ENCODE data around the gene CCM2.

Gene CCM2

DNA sequence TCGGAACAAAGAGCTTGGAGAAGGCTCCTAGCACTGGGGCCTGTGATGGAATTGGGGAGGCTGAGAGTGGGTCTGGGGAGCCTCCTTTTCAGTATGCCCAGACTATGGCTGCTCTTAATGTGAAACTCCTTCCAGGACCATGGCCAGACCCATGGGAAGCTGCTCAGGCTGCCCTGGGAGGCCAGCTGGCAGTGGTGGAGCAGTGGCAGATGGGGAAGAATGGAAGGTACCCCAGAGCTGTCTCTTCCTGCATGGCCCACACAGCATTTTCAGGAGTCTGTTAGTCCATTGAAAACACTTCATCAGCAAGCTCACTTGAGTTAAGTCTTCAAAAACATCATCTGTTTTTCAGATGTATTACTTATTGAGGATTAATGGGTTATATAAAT, 70.2 kb downstream of the CCM2 start:
- H3K79me2 ChIP-seq (ENCODE audit: insufficient read depth, low read depth) = no peaks in the 10 kb centered on the region; the same call in 1 of the 2 replicates
- H3K4me2 ChIP-seq = no peak overlapping the region
- no peaks in the 10 kb centered on the region for H3K27me3 ChIP-seq (ENCODE audit: insufficient read depth, low read depth)
- no peak overlapping the region for H3K9ac ChIP-seq
- no peak overlapping the region for H3K4me3 ChIP-seq (IDR thresholded peaks at IDR 0.05; ENCODE audit: insufficient read depth, low read depth, low read length)
- H3K4me1 ChIP-seq (ENCODE audit: low read depth, poor library complexity, severe bottlenecking) = no peaks in the 10 kb centered on the region
- no peak overlapping the region for H2AFZ ChIP-seq (ENCODE audit: low read depth)
- no peak overlapping the region for H3K27ac ChIP-seq
- H4K20me1 ChIP-seq (ENCODE audit: insufficient read depth) = peaks cover 7% of the 10 kb centered on the region; the same call in 1 of the 2 replicates
- peaks cover 13% of the 10 kb centered on the region; the same call in 1 of the 2 replicates for H3K36me3 ChIP-seq (ENCODE audit: insufficient read depth)
- TF ChIP-seq, protein P1, sequence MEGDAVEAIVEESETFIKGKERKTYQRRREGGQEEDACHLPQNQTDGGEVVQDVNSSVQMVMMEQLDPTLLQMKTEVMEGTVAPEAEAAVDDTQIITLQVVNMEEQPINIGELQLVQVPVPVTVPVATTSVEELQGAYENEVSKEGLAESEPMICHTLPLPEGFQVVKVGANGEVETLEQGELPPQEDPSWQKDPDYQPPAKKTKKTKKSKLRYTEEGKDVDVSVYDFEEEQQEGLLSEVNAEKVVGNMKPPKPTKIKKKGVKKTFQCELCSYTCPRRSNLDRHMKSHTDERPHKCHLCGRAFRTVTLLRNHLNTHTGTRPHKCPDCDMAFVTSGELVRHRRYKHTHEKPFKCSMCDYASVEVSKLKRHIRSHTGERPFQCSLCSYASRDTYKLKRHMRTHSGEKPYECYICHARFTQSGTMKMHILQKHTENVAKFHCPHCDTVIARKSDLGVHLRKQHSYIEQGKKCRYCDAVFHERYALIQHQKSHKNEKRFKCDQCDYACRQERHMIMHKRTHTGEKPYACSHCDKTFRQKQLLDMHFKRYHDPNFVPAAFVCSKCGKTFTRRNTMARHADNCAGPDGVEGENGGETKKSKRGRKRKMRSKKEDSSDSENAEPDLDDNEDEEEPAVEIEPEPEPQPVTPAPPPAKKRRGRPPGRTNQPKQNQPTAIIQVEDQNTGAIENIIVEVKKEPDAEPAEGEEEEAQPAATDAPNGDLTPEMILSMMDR (conservative IDR thresholded peaks at IDR 0.05; ENCODE audit: low read depth, low read length) = no peak

DNA sequence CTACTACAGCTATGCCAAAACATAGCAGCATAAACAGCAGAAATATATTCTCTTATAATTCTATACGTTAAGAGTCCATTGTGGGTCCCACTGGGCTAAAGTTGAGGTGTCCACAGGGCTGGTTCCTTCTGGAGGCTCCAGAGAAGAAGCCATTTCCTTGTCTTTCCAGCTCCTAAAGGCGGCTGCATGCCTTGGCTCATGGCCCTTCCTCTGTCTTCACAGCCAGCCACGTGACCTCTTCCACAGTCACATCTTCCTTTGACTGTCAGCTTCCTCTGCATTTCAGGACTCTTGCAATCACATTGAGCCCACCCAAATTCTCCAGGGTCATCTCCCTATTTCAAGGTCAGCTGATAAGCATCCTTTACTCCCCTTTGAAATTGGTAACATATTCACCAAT, 71.5 kb downstream of the CCM2 start:
- Histone ChIP-seq H3K79me2 (ENCODE audit: insufficient read depth, low read depth) (no peaks in the 10 kb centered on the region; the same call in 1 of the 2 replicates), H3K9ac (no peak overlapping the region), H3K36me3 (ENCODE audit: insufficient read depth) (peaks cover 20% of the 10 kb centered on the region; the same call in 1 of the 2 replicates), H3K27ac (no peak overlapping the region), H3K4me1 (ENCODE audit: low read depth, poor library complexity, severe bottlenecking) (no peaks in the 10 kb centered on the region), H3K4me3 (IDR thresholded peaks at IDR 0.05; ENCODE audit: insufficient read depth, low read depth, low read length) (no peak overlapping the region), H3K27me3 (ENCODE audit: insufficient read depth, low read depth) (no peaks in the 10 kb centered on the region), H4K20me1 (ENCODE audit: insufficient read depth) (peaks cover 7% of the 10 kb centered on the region; the same call in 1 of the 2 replicates), H2AFZ (ENCODE audit: low read depth) (no peak overlapping the region), H3K4me2 (no peak overlapping the region)
- TF ChIP-seq, protein P1 (conservative IDR thresholded peaks at IDR 0.05; ENCODE audit: low read depth, low read length) = no peak

DNA sequence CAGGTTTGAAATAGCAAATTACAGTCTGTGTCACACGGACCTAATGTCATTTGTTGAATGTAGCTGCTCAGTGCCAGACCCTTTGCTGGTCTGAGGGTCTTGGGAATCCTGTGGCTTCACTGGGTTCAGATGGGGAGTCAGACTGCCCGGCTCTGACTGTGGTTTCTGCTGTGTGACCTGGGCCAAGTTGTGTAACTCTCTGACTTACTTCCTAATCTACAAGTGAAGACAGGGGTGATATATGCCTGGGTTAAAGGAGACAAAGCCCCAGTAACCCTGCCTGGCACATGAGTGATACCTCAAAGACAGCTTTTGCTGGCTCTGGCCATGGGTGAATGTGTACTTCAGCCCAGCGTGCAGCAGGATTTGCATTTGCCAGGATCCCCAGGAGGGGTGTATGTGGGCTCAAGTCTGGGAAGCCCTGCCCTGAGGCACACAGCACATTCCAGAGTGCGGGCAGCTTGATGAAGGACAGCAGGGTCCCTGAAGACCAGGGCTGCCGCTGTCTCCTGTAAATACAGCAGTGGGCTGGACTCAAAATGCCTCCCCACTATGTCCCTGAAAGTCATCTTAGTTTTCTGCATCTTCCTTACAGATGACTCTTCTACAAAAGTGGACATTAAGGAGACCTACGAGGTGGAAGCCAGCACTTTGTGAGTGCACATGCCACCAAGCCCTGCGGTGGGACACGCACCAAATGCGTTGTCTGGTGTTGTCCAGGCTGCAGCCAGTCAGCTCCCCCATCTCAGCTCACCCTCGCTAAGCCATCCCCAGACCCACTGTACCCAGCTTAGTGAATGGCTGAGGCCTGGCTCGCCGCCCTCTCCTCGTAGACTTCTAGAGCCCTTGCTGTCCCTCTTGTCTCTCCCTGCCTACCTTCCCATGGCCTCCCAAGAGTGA, 72.4 kb downstream of the CCM2 start:
- H3K36me3 ChIP-seq (ENCODE audit: insufficient read depth) = peaks cover 20% of the 10 kb centered on the region; the same call in 1 of the 2 replicates
- TF ChIP-seq, protein P1 (conservative IDR thresholded peaks at IDR 0.05; ENCODE audit: low read depth, low read length) = no peak

DNA sequence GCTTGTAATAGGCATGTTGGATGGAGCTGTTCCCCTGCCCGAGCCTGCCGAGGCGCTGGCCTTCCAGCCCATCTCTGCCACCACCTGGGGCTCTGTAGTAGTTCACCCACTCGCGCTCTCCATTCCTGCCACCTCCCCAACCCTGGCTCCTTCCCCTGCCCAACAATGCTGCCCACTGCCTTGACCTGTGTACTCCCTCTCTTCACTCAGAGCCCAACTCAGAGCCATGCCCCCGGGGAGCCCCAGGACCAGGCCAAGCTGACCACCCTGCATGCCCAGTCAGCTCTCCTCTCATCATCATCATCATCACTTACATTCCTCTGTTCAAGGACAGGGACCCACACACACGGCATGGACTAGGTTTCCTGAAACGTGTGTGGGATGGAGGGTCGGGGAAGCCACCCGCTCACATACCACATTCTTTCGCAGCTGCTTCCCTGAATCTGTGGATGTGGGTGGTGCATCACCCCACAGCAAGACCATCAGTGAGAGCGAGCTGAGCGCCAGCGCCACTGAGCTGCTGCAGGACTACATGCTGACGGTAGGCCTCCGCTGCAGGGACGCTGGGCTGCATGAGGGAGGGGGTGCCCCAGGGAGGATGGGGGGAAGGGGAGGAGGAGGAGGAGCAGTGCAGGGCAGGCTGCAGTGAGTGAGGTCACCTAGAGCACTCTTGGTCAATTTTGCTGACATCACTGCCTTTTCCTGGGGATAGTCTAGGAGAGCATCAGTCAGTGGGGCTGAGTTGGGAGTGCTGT, 73.2 kb downstream of the CCM2 start:
- peaks cover 20% of the 10 kb centered on the region; the same call in 1 of the 2 replicates for H3K36me3 ChIP-seq (ENCODE audit: insufficient read depth)

More for the DNA sequence above, 72.4 kb downstream of the CCM2 start:
- Histone ChIP-seq H3K27ac (no peak overlapping the region), H3K4me2 (no peak overlapping the region), H2AFZ (ENCODE audit: low read depth) (no peak overlapping the region), H4K20me1 (ENCODE audit: insufficient read depth) (peaks cover 5% of the 10 kb centered on the region; the same call in 1 of the 2 replicates), H3K4me1 (ENCODE audit: low read depth, poor library complexity, severe bottlenecking) (no peaks in the 10 kb centered on the region), H3K9ac (no peak overlapping the region), H3K79me2 (ENCODE audit: insufficient read depth, low read depth) (no peaks in the 10 kb centered on the region; the same call in 1 of the 2 replicates), H3K27me3 (ENCODE audit: insufficient read depth, low read depth) (no peaks in the 10 kb centered on the region), H3K4me3 (IDR thresholded peaks at IDR 0.05; ENCODE audit: insufficient read depth, low read depth, low read length) (no peak overlapping the region)

More for the DNA sequence above, 73.2 kb downstream of the CCM2 start:
- Histone ChIP-seq H3K4me1 (ENCODE audit: low read depth, poor library complexity, severe bottlenecking) (no peaks in the 10 kb centered on the region), H3K4me2 (no peak overlapping the region), H3K27me3 (ENCODE audit: insufficient read depth, low read depth) (no peaks in the 10 kb centered on the region), H3K9ac (no peak overlapping the region), H4K20me1 (ENCODE audit: insufficient read depth) (no peaks in the 10 kb centered on the region), H3K4me3 (IDR thresholded peaks at IDR 0.05; ENCODE audit: insufficient read depth, low read depth, low read length) (no peak overlapping the region), H3K79me2 (ENCODE audit: insufficient read depth, low read depth) (no peaks in the 10 kb centered on the region; the same call in 1 of the 2 replicates), H3K27ac (no peak overlapping the region), H2AFZ (ENCODE audit: low read depth) (no peak overlapping the region)
- TF ChIP-seq, protein P1 (conservative IDR thresholded peaks at IDR 0.05; ENCODE audit: low read depth, low read length) = no peak

Measured in KMS-11 (cell line).